ENCODE measurements around the gene CCDC9.

Gene CCDC9

DNA sequence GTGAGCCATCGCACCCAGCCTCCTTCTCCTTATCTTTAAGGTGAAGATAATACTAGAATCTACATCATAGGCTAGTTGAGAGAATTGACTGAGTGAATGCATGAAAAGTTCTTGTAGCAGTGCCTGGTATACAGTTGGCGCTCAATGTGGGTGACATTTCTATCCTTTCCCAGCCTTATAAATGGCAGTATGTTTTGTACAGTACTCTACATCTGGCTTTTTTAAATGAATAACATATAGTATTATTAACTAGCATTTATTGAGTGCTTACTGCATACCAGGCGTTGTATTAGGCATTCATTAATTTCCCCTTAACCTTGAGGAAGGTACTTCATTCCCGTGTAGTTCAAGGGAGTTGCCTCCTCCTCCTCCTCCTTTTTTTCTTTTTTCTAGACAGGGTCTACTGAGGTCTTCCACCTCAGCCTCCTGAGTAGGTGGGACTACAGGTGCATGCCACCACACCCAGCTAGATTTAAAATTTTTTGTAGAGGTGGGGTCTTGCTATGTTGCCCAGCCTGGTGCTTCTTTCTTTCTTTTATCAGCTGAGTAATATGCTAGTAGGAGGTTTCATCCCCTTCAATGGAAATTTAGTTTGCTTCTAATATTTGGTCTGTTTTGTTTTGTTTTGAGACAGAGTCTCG lies 56.2 kb downstream of the CCDC9 start:
- TF ChIP-seq, protein P1, sequence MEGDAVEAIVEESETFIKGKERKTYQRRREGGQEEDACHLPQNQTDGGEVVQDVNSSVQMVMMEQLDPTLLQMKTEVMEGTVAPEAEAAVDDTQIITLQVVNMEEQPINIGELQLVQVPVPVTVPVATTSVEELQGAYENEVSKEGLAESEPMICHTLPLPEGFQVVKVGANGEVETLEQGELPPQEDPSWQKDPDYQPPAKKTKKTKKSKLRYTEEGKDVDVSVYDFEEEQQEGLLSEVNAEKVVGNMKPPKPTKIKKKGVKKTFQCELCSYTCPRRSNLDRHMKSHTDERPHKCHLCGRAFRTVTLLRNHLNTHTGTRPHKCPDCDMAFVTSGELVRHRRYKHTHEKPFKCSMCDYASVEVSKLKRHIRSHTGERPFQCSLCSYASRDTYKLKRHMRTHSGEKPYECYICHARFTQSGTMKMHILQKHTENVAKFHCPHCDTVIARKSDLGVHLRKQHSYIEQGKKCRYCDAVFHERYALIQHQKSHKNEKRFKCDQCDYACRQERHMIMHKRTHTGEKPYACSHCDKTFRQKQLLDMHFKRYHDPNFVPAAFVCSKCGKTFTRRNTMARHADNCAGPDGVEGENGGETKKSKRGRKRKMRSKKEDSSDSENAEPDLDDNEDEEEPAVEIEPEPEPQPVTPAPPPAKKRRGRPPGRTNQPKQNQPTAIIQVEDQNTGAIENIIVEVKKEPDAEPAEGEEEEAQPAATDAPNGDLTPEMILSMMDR (IDR thresholded peaks at IDR 0.05; ENCODE audit: control insufficient read depth, insufficient read depth, low read depth, low read length, missing control alignments): no peak
- no peak overlapping the region for H3K4me3 ChIP-seq (ENCODE audit: control insufficient read depth, low read depth, low read length)
- no peak for DNase-seq (ENCODE audit: low read depth)

DNA sequence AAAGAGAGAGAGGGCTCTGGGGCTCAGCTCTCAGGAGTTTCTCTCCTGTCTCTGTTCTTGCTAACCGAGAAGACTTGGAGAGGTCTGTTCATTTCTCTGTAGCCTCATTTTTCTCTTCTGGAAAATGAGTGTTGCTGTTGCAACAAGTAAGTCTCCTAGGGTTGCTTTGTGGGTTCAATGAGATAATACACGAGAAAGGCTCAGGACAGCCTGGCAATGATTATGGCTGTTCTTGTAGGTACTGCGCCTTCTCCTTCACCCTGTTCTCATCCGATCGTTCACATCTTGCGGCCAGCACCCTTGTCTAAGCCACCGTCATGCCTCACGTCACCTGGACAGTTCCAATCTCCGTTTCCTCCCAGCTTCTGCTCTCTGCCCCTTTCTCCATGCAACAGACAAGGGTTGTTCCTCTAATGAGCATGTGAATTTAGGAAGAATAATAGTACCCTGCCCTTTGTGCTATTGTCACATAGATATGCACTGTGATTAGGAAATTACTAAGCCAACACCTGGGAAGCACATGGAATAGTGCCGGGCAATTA lies 57.5 kb downstream of the CCDC9 start:
- TF ChIP-seq, protein P1 (IDR thresholded peaks at IDR 0.05; ENCODE audit: control insufficient read depth, insufficient read depth, low read depth, low read length, missing control alignments): no peak
- H3K4me3 ChIP-seq (ENCODE audit: control insufficient read depth, low read depth, low read length): no peak overlapping the region
- DNase-seq (ENCODE audit: low read depth): no peak

DNA sequence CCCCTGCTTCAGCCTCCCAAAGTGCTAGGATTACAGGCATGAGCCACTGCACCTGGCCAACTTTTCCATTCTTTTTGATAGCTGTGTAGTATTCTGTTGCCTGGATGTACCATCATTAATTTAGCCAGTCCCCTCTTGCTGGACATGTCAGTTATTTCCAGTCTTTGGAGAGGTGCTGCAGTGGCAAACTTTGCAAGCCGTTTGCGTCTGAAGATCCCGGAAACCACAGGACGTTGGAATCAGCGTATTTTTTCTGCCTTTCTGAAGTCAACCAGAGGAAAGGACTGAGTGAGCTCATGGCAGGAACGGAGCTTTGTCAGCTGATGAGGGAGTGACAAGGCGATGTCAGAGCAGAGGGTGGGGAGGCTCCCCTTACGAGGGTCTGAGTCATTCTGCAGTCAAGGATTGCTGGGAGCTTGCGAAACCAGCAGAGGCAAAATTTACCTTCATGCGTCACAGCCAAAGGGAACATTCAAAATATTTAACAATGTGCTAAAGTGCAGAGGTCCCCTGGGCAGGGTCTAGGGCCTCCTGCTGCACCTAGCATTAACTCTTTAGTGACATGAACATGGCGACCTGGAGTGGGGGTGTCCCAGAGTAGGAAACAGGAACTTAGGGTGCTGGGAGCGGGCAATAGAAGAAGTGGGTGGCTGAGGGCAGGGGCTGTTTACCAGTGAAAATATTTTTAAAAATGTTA lies 58.9 kb downstream of the CCDC9 start:
- DNase-seq (ENCODE audit: low read depth): peak; percentile 84
- no peak overlapping the region for H3K4me3 ChIP-seq (ENCODE audit: control insufficient read depth, low read depth, low read length)
- TF ChIP-seq, protein P1 (IDR thresholded peaks at IDR 0.05; ENCODE audit: control insufficient read depth, insufficient read depth, low read depth, low read length, missing control alignments): no peak

DNA sequence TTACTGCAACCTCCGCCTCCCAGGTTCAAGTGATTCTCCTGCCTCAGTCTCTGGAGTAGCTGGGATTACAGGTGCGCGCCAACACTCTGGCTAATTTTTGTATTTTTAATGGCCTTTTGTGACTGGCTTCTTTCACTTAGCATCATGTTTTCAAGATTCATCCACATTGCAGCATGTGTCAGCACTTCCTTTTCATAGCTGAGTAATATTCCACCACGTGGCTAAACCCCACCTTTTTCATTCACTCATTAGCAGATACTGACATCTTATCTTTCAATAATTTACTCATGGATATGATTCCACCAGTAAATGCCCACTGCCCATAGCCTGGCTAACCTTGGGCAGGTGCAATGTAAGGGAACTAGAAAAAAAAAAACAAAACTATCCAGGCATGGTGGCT lies 60.2 kb downstream of the CCDC9 start:
- no peak for DNase-seq (ENCODE audit: low read depth)
- H3K4me3 ChIP-seq (ENCODE audit: control insufficient read depth, low read depth, low read length): no peak overlapping the region
- TF ChIP-seq, protein P1 (IDR thresholded peaks at IDR 0.05; ENCODE audit: control insufficient read depth, insufficient read depth, low read depth, low read length, missing control alignments): no peak

DNA sequence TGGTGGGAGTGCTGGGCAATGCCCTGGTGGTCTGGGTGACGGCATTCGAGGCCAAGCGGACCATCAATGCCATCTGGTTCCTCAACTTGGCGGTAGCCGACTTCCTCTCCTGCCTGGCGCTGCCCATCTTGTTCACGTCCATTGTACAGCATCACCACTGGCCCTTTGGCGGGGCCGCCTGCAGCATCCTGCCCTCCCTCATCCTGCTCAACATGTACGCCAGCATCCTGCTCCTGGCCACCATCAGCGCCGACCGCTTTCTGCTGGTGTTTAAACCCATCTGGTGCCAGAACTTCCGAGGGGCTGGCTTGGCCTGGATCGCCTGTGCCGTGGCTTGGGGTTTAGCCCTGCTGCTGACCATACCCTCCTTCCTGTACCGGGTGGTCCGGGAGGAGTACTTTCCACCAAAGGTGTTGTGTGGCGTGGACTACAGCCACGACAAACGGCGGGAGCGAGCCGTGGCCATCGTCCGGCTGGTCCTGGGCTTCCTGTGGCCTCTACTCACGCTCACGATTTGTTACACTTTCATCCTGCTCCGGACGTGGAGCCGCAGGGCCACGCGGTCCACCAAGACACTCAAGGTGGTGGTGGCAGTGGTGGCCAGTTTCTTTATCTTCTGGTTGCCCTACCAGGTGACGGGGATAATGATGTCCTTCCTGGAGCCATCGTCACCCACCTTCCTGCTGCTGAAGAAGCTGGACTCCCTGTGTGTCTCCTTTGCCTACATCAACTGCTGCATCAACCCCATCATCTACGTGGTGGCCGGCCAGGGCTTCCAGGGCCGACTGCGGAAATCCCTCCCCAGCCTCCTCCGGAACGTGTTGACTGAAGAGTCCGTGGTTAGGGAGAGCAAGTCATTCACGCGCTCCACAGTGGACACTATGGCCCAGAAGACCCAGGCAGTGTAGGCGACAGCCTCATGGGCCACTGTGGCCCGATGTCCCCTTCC lies 63.9 kb downstream of the CCDC9 start:
- no peak overlapping the region for H3K4me3 ChIP-seq (ENCODE audit: control insufficient read depth, low read depth, low read length)
- TF ChIP-seq, protein P1 (IDR thresholded peaks at IDR 0.05; ENCODE audit: control insufficient read depth, insufficient read depth, low read depth, low read length, missing control alignments): no peak
- DNase-seq (ENCODE audit: low read depth): no peak
